Measurements from ENCODE around the gene PTHLH. TPM values are rescaled to one million over a fixed set of nuclear protein-coding genes. Genes with fewer than 3 reads are reported as not detected.
A peak's percentile ranks its signal among the peaks of the same experiment; 100 is the strongest.

The PTHLH gene
- total and polyA plus RNA-seq, 8 donors, result 0.09 to 0.89 (median 0.27) TPM

- ATAC-seq, result no peak
- 40 to 45% methylated on average over 7 of the region's 7 CpGs for WGBS, 2 donors
- no peak for FAIRE-seq
- intact Hi-C loops (cut with DNase I), result no loop called here
- Histone ChIP-seq H3K4me3 (no peak overlapping the region), H3K27ac (no peak overlapping the region), H3K27me3 (peaks cover 0 to 17% (median 2%) of the 10 kb centered on the region in 4 donors), H3K36me3 (no peaks in the 10 kb centered on the region), H3K4me1 (peaks cover 6 to 9% (median 8%) of the 10 kb centered on the region in 3 donors), H3K9me3 (no peaks in the 10 kb centered on the region)
- no peak for DNase-seq
- TF ChIP-seq, protein P1, sequence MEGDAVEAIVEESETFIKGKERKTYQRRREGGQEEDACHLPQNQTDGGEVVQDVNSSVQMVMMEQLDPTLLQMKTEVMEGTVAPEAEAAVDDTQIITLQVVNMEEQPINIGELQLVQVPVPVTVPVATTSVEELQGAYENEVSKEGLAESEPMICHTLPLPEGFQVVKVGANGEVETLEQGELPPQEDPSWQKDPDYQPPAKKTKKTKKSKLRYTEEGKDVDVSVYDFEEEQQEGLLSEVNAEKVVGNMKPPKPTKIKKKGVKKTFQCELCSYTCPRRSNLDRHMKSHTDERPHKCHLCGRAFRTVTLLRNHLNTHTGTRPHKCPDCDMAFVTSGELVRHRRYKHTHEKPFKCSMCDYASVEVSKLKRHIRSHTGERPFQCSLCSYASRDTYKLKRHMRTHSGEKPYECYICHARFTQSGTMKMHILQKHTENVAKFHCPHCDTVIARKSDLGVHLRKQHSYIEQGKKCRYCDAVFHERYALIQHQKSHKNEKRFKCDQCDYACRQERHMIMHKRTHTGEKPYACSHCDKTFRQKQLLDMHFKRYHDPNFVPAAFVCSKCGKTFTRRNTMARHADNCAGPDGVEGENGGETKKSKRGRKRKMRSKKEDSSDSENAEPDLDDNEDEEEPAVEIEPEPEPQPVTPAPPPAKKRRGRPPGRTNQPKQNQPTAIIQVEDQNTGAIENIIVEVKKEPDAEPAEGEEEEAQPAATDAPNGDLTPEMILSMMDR (IDR thresholded peaks at IDR 0.05), result no peak
Measured at GRCh38 chr12:27971606-27972005, 927 bp downstream of the PTHLH start.

GRCh38 chr12:27971121-27971489 is 1.4 kb downstream of the PTHLH start:
- Histone ChIP-seq H3K27me3 (peaks cover 0 to 20% (median 0%) of the 10 kb centered on the region in 4 donors), H3K4me1 (peaks cover 6 to 9% (median 8%) of the 10 kb centered on the region in 3 donors), H3K9me3 (no peaks in the 10 kb centered on the region), H3K27ac (no peak overlapping the region), H3K4me3 (peak overlapping the region in 1 of 4 donors; percentile 61), H3K36me3 (no peaks in the 10 kb centered on the region)
- TF ChIP-seq, protein P1 (IDR thresholded peaks at IDR 0.05), result no peak
- no peak for ATAC-seq
- no peak for DNase-seq
- 32 to 59% methylated on average over 11 of the region's 11 CpGs for WGBS, 2 donors
- intact Hi-C loops (cut with DNase I), result no loop called here
- FAIRE-seq, result no peak

DNA sequence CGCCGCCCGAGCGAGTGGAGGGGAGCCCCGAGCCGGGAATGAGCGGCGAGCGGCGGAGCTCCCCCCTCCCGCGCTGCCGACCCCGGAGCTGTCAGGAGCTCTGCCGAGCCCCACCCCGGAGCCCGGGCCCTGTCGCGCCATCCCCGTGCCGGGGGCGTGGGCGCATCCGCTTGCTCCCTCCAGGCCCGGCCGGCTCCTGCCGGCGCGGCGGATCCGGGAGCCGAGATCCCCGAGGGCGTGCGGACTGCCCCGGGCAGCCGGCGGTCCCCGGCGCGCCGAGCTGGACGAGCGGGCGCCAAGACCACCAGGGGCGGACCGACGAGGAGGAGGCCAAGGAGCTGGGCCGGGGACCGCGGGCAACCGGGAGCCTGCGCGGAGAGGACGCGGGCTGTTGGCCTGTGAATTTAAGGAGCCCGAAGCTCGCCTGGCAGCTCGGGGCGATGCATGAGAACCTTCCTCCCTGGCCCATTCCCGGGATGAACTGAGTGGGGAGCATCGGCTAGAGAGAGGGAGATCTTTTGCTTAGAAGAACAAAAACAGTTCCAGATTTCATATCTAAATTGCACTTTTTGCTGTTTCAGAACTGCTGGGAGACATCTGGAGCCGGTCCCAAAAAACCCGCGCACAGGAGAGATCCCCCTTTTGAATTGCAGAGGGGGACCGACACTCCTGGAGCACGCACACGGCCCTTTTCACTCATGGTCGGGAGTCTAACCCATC is 2.0 kb downstream of the PTHLH start:
- H3K4me1 ChIP-seq, result peaks cover 6 to 9% (median 8%) of the 10 kb centered on the region in 3 donors
- H3K36me3 ChIP-seq, result no peaks in the 10 kb centered on the region
- intact Hi-C loops (cut with DNase I), result no loop called here
- H3K4me3 ChIP-seq, result peak overlapping the region; percentile 18 to 61 (median 36)
- peaks cover 0 to 20% (median 0%) of the 10 kb centered on the region in 4 donors for H3K27me3 ChIP-seq
- no peak for FAIRE-seq
- H3K27ac ChIP-seq, result no peak overlapping the region
- WGBS, 2 donors, result 4 to 9% methylated on average over 45 to 69 of the region's 69 CpGs
- TF ChIP-seq, protein P1 (IDR thresholded peaks at IDR 0.05), result no peak
- H3K9me3 ChIP-seq, result no peaks in the 10 kb centered on the region
- peak in 4 of 6 donors; percentile 12 to 62 (median 26) for DNase-seq
- ATAC-seq, result peak; percentile 7 to 9 (median 8)

DNA sequence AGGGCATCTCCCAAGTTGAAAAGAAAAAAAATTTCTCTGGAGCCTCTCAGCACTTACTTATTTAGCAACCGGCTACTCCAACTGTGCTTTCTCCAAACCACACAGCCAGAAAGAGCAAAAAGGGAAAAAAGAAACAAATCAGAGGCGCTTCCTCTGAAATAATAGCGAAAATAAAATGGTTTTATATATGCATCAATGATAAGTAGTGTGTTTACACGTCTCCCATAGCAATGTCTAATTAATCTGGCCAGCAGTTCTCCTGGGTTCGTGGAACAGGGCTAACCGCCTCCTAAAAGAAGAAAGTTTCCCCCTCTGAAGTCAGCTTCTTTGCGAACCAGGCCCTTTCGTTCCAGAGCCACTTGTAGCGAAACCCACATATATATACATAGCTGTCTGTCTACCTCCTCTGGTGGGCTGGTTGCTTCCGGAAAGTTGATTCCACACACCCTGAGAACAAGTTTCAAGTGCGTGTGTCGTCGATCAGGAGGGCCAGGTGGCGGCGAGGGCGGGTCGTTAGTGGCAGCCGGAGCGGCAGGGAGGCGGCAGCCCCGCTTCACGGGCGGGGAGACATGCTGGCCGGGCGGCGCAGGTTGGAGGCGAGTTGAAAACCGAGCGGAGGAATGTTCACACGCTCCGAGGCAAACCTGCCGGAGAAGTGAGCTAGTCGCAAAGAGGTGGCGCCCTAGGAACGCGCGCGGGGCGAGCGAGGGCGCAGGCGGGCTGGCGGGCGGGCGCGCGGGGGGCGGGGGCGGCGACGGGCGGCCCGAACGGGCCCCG is 2.7 kb downstream of the PTHLH start:
- no peak for FAIRE-seq
- peaks cover 6 to 9% (median 8%) of the 10 kb centered on the region in 3 donors for H3K4me1 ChIP-seq
- 0 to 1% methylated on average over 45 to 55 of the region's 55 CpGs for WGBS, 2 donors
- H3K4me3 ChIP-seq, result peak overlapping the region in 3 of 4 donors; percentile 18 to 61 (median 44)
- peak; percentile 82 to 88 (median 86) for ATAC-seq
- peak; percentile 60 to 87 (median 72) for DNase-seq
- no peaks in the 10 kb centered on the region for H3K36me3 ChIP-seq
- H3K27ac ChIP-seq, result peak overlapping the region in 1 of 4 donors; percentile 19
- peaks cover 0 to 18% (median 0%) of the 10 kb centered on the region in 4 donors for H3K27me3 ChIP-seq
- H3K9me3 ChIP-seq, result no peaks in the 10 kb centered on the region
- TF ChIP-seq, protein P1 (IDR thresholded peaks at IDR 0.05), result no peak
- intact Hi-C loops (cut with DNase I), result no loop called here

Measured in pancreas (tissue), 10 donors.